Neuronal stem cell (in vitro differentiated cells): ENCODE results near the gene NETO2. TPM values are rescaled to one million over a fixed set of nuclear protein-coding genes. Genes with fewer than 3 reads are reported as not detected.
"Not testable (repeated sequence)": the region's sequence is repeated elsewhere in the genome, so short reads cannot be mapped to it uniquely, and the experiment has no call there.

ENCODE experiments used
- DNase-seq: peaks from one replicate; pipeline ENCODE4 v3.0.0-alpha.2; 2013; ENCODE audit warnings: low spot score
- H2AFZ ChIP-seq: one replicate; pipeline ENCODE4 v1.6.1; 2013; ENCODE audit warnings: mild to moderate bottlenecking, low read length, inconsistent platforms
- H2AK5ac ChIP-seq: 2 replicates; pipeline ENCODE4 v1.6.1; 2013; ENCODE audit warnings: low read depth, mild to moderate bottlenecking, inconsistent platforms, low read length, moderate library complexity, mixed read lengths
- H2BK120ac ChIP-seq: 2 replicates; pipeline ENCODE4 v1.6.1; 2013; ENCODE audit warnings: low read depth, mild to moderate bottlenecking, inconsistent platforms, low read length, moderate library complexity, mixed read lengths
- H2BK12ac ChIP-seq: one replicate; pipeline ENCODE4 v1.6.1; 2013; ENCODE audit warnings: low read length, inconsistent platforms
- H2BK15ac ChIP-seq: 2 replicates; pipeline ENCODE4 v1.6.1; 2013; ENCODE audit warnings: mild to moderate bottlenecking, low read length, inconsistent platforms, mixed read lengths
- H2BK5ac ChIP-seq: one replicate; pipeline ENCODE4 v1.6.1; 2013; ENCODE audit warnings: inconsistent platforms, mild to moderate bottlenecking, low read length, moderate library complexity
- H3K14ac ChIP-seq: one replicate; pipeline ENCODE4 v1.6.1; 2013; ENCODE audit warnings: low read length, inconsistent platforms
- H3K18ac ChIP-seq: 2 replicates; pipeline ENCODE4 v1.6.1; 2013; ENCODE audit warnings: low read length, inconsistent platforms
- H3K23ac ChIP-seq: 2 replicates; pipeline ENCODE4 v1.6.1; 2013; ENCODE audit warnings: low read depth, mild to moderate bottlenecking, mixed read lengths, low read length, inconsistent platforms; ENCODE audit not compliant: poor library complexity
- H3K27ac ChIP-seq: replicated peaks from 3 replicates; pipeline ENCODE4 v1.5.1; 2013; ENCODE audit warnings: low read length, inconsistent platforms
- H3K27me3 ChIP-seq, 3 experiments: 2 replicates each; pipeline ENCODE4 v1.6.1; 2013; ENCODE audit warnings: low read length in 3 of 3, mild to moderate bottlenecking in 2 of 3, inconsistent platforms in 1 of 3, low read depth in 1 of 3, mixed read lengths in 1 of 3, moderate library complexity in 1 of 3; ENCODE audit not compliant: control insufficient read depth in 3 of 3, insufficient read depth in 3 of 3
- H3K36me3 ChIP-seq, 2 donors: replicated peaks in 1 of 2; 2 replicates each; pipeline ENCODE4 v1.6.1; 2013; ENCODE audit warnings: low read length in 2 of 2; ENCODE audit not compliant: control insufficient read depth in 2 of 2, insufficient read depth in 2 of 2
- H3K4ac ChIP-seq: 2 replicates; pipeline ENCODE4 v1.6.1; 2013; ENCODE audit warnings: inconsistent platforms, mild to moderate bottlenecking, low read length, moderate library complexity
- H3K4me1 ChIP-seq, 2 donors: 1 replicate in 1 of 2; 2 replicates in 1 of 2; pipeline ENCODE4 v1.6.1; 2013; ENCODE audit warnings: low read length in 2 of 2, low read depth in 1 of 2; ENCODE audit not compliant: control insufficient read depth in 2 of 2, insufficient read depth in 1 of 2
- H3K4me2 ChIP-seq: one replicate; pipeline ENCODE4 v1.6.1; 2013; ENCODE audit warnings: mild to moderate bottlenecking, low read length, inconsistent platforms; ENCODE audit not compliant: insufficient read depth, poor library complexity, severe bottlenecking
- H3K4me3 ChIP-seq, 2 donors: 2 replicates each; pipeline ENCODE4 v1.5.1; 2013; ENCODE audit warnings: low read length in 2 of 2, mild to moderate bottlenecking in 2 of 2, inconsistent platforms in 1 of 2, moderate library complexity in 1 of 2
- H3K79me1 ChIP-seq: one replicate; pipeline ENCODE4 v1.6.1; 2013; ENCODE audit warnings: low read depth, mild to moderate bottlenecking, inconsistent platforms, low read length, moderate library complexity
- H3K9ac ChIP-seq: one replicate; pipeline ENCODE4 v1.6.1; 2013; ENCODE audit warnings: mild to moderate bottlenecking, low read depth, low read length, inconsistent platforms; ENCODE audit not compliant: poor library complexity
- H3K9me3 ChIP-seq, 2 donors: replicated peaks in 1 of 2; 2 replicates each; pipeline versions ENCODE3 to v1.6.1; 2013; ENCODE audit warnings: low read length in 2 of 2, mild to moderate bottlenecking in 2 of 2, inconsistent platforms in 1 of 2, low read depth in 1 of 2, mixed read lengths in 1 of 2, moderate library complexity in 1 of 2; ENCODE audit not compliant: control insufficient read depth in 2 of 2, insufficient read depth in 1 of 2
- H4K8ac ChIP-seq: one replicate; pipeline ENCODE4 v1.6.1; 2013; ENCODE audit warnings: low read depth, mild to moderate bottlenecking, inconsistent platforms, low read length, moderate library complexity
- H4K91ac ChIP-seq: one replicate; pipeline ENCODE4 v1.6.1; 2013; ENCODE audit warnings: low read length, low read depth, mild to moderate bottlenecking, inconsistent platforms; ENCODE audit not compliant: poor library complexity
- WGBS, 2 donors: extraction: QIAGEN DNeasy Blood & Tissue Kit; methylation state at CpG; one replicate each; pipeline ENCODE4 v1.1.7; 2013; ENCODE audit warnings: missing lambda C conversion rate in 2 of 2, mixed read lengths in 1 of 2; ENCODE audit not compliant: insufficient read length in 2 of 2, insufficient replicate concordance in 1 of 2; ENCODE audit errors: extremely low coverage in 2 of 2; 5-methylcytosine and 5-hydroxymethylcytosine counted together
- polyA plus RNA-seq, 2 experiments: library from polyadenylated mRNA; stranded (reverse); fragments of 200-250 nt; gene quantifications; one replicate each; pipeline ENCODE4 v1.2.3, GENCODE V29; 2013

Gene NETO2, protein sequence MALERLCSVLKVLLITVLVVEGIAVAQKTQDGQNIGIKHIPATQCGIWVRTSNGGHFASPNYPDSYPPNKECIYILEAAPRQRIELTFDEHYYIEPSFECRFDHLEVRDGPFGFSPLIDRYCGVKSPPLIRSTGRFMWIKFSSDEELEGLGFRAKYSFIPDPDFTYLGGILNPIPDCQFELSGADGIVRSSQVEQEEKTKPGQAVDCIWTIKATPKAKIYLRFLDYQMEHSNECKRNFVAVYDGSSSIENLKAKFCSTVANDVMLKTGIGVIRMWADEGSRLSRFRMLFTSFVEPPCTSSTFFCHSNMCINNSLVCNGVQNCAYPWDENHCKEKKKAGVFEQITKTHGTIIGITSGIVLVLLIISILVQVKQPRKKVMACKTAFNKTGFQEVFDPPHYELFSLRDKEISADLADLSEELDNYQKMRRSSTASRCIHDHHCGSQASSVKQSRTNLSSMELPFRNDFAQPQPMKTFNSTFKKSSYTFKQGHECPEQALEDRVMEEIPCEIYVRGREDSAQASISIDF
- 44.1 TPM for polyA plus RNA-seq (2013, experiment 1 of 2)
- polyA plus RNA-seq (2013, experiment 2 of 2), result 41.9 TPM

GRCh38 chr16:47143677-47144558, at the start of gene NETO2:
TSS of gene NETO2 (minus strand) at chr16:47143945. CDS start at chr16:47143612, 333 bp downstream.
- Histone ChIP-seq H3K9ac (peak within 1 kb of the TSS; percentile 93), H3K27ac (no peak within 1 kb of the TSS), H3K4me2 (peak within 1 kb of the TSS; percentile 89), H3K9me3 (no peaks in the 10 kb centered on the region), H3K4ac (no peak within 1 kb of the TSS), H2BK15ac (peak within 1 kb of the TSS; percentile 59), H4K8ac (peak within 1 kb of the TSS; percentile 48), H2AK5ac (no peak within 1 kb of the TSS), H3K4me1 (peaks cover 3 to 18% of the 10 kb centered on the region in 2 donors), H3K18ac (peak within 1 kb of the TSS; percentile 96), H3K79me1 (no peaks in the 10 kb centered on the region), H3K36me3 (no peaks in the 10 kb centered on the region), H2BK12ac (peak within 1 kb of the TSS; percentile 14), H3K14ac (peak within 1 kb of the TSS; percentile 17), H3K4me3 (peak within 1 kb of the TSS; percentile 86 to 89), H3K27me3 (peaks cover 0 to 8% (median 0%) of the 10 kb centered on the region in 3 experiments), H4K91ac (no peak within 1 kb of the TSS), H3K23ac (peak within 1 kb of the TSS; percentile 47), H2BK120ac (no peak within 1 kb of the TSS), H2BK5ac (peak within 1 kb of the TSS; percentile 57), H2AFZ (peak within 1 kb of the TSS; percentile 94)
- WGBS, 2 donors, result no CpG with 5 or more reads among the region's 130 CpGs
- DNase-seq, result peak; percentile 52

- Histone ChIP-seq H3K36me3 (no peaks in the 10 kb centered on the region), H2BK120ac (no peak overlapping the region), H3K4me3 (no peak overlapping the region), H3K9me3 (no peaks in the 10 kb centered on the region), H3K27ac (no peak overlapping the region), H2AK5ac (no peak overlapping the region), H3K4ac (no peak overlapping the region), H3K14ac (no peak overlapping the region), H2BK15ac (no peak overlapping the region), H3K4me1 (no peaks in the 10 kb centered on the region), H3K9ac (no peak overlapping the region), H3K4me2 (no peak overlapping the region), H3K18ac (no peak overlapping the region), H3K79me1 (no peaks in the 10 kb centered on the region), H2BK12ac (no peak overlapping the region), H3K27me3 (no peaks in the 10 kb centered on the region), H4K8ac (no peak overlapping the region), H2AFZ (no peak overlapping the region), H3K23ac (no peak overlapping the region), H2BK5ac (no peak overlapping the region), H4K91ac (no peak overlapping the region)
- no CpG with 5 or more reads among the region's 3 CpGs for WGBS, 2 donors
- no peak for DNase-seq
Measured at GRCh38 chr16:47182318-47182717, 38.6 kb upstream of the NETO2 start.

DNA sequence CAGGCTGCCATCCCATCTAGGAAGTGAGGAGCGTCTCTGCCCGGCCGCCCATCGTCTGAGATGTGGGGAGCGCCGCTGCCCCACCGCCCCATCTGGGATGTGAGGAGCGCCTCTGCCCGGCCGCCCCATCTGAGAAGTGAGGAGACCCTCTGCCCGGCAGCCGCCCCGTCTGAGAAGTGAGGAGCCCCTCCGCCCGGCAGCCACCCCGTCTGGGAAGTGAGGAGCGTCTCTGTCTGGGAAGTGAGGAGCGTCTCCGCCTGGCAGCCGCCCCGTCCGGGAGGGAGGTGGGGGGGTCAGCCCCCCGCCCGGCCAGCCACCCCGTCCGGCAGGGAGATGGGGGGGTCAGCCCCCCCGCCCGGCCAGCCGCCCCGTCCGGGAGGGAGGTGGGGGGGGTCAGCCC, 37.3 kb upstream of the NETO2 start:
- H3K18ac ChIP-seq, H4K91ac ChIP-seq, DNase-seq, H3K23ac ChIP-seq, H2BK12ac ChIP-seq, H3K4ac ChIP-seq, H2AK5ac ChIP-seq, H2BK5ac ChIP-seq, H2BK15ac ChIP-seq, H3K9me3 ChIP-seq, H2BK120ac ChIP-seq, H3K9ac ChIP-seq, H3K27ac ChIP-seq, H3K4me3 ChIP-seq, H3K27me3 ChIP-seq, H3K14ac ChIP-seq, H3K4me1 ChIP-seq, H3K4me2 ChIP-seq, H2AFZ ChIP-seq, H3K79me1 ChIP-seq, H3K36me3 ChIP-seq, H4K8ac ChIP-seq: not testable (repeated sequence)
- WGBS, 2 donors, result no CpG with 5 or more reads among the region's 31 CpGs
